ENCODE results near the gene SRRT.

- TF ChIP-seq CTCF (IDR thresholded peaks at IDR 0.05; ENCODE audit: low read depth, low read length, missing input control) (no peak), TAF1 (conservative IDR thresholded peaks at IDR 0.05) (no peak)
These were observed 38.1 kb upstream of the SRRT start for GRCh38 chr7:100836812-100837098.

Data from liver (tissue), 3 donors.